Right lobe of liver (tissue), 4 donors: ENCODE measurements around the gene MYO3B.

Source experiments
- POLR2A ChIP-seq: fragments of 450-650 bp; IDR thresholded peaks from one replicate; pipeline ENCODE4 v1.6.1; 2017; ENCODE audit warnings: antibody characterized with exemption, mild to moderate bottlenecking
- TF ChIP-seq, protein P1 (sequence below), 4 donors: fragments of 200-600 bp in 3 of 4; fragments of 450-650 bp in 1 of 4; IDR thresholded peaks; one replicate each; pipeline versions ENCODE4 v1.5.1 to v1.8.0; 2016 to 2022; ENCODE audit warnings: antibody characterized with exemption in 4 of 4, mild to moderate bottlenecking in 2 of 4
- donor health status: DM: no; HTN: no; CAD: no.
- donor health status: DM: no; HTN: no; CAD: no.
- donor health status: DM: no; HTN: yes; CAD: no.

DNA sequence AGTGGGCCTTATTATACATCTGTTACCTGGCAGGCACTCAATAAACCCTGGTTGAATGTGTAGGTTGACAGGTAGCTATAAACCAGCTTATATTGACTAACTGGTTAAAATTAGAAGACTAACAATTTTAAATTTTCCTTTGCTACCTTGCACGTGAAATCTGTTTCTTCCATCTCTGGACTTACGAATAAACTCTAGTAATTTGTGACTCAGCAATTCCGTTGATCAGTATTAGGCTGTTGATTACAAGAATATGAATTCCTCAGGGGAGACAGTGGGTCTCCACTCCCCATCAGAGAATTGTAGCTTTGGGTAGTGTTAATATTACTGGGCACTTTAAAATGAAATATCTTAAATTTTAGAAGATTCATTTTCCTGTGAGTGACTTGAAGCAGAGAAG is 399.4 kb downstream of the MYO3B start:
- TF ChIP-seq, protein P1, sequence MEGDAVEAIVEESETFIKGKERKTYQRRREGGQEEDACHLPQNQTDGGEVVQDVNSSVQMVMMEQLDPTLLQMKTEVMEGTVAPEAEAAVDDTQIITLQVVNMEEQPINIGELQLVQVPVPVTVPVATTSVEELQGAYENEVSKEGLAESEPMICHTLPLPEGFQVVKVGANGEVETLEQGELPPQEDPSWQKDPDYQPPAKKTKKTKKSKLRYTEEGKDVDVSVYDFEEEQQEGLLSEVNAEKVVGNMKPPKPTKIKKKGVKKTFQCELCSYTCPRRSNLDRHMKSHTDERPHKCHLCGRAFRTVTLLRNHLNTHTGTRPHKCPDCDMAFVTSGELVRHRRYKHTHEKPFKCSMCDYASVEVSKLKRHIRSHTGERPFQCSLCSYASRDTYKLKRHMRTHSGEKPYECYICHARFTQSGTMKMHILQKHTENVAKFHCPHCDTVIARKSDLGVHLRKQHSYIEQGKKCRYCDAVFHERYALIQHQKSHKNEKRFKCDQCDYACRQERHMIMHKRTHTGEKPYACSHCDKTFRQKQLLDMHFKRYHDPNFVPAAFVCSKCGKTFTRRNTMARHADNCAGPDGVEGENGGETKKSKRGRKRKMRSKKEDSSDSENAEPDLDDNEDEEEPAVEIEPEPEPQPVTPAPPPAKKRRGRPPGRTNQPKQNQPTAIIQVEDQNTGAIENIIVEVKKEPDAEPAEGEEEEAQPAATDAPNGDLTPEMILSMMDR (IDR thresholded peaks at IDR 0.05): no peak
- TF ChIP-seq POLR2A: no peak
